Glutamatergic neuron (in vitro differentiated cells): ENCODE data around the gene WIPF1. TPM values are rescaled to one million over a fixed set of nuclear protein-coding genes. Genes with fewer than 3 reads are reported as not detected.

ENCODE experiments used
- DNase-seq: peaks from one replicate; pipeline ENCODE4 v3.0.0; 2022
- H3K27ac Mint-ChIP-seq: one replicate; pipeline ENCODE4 v1.8.0; 2020; ENCODE audit warnings: mild to moderate bottlenecking, mixed read lengths, inconsistent platforms; ENCODE audit not compliant: unreplicated experiment
- H3K27me3 Mint-ChIP-seq: one replicate; pipeline ENCODE4 v1.8.0; 2020; ENCODE audit warnings: mild to moderate bottlenecking, moderate library complexity, mixed read lengths, inconsistent platforms; ENCODE audit not compliant: unreplicated experiment
- H3K36me3 Mint-ChIP-seq: one replicate; pipeline ENCODE4 v1.8.0; 2020; ENCODE audit warnings: mild to moderate bottlenecking, mixed read lengths, inconsistent platforms; ENCODE audit not compliant: unreplicated experiment
- H3K4me1 Mint-ChIP-seq: one replicate; pipeline ENCODE4 v1.8.0; 2020; ENCODE audit warnings: mild to moderate bottlenecking, low read depth, mixed read lengths, inconsistent platforms; ENCODE audit not compliant: unreplicated experiment
- H3K4me3 Mint-ChIP-seq: one replicate; pipeline ENCODE4 v1.8.0; 2020; ENCODE audit warnings: mild to moderate bottlenecking, mixed read lengths, inconsistent platforms; ENCODE audit not compliant: unreplicated experiment
- H3K9me3 Mint-ChIP-seq: one replicate; pipeline ENCODE4 v1.8.0; 2020; ENCODE audit warnings: mild to moderate bottlenecking, moderate library complexity, mixed read lengths, inconsistent platforms; ENCODE audit not compliant: unreplicated experiment
- CTCF ChIP-seq: fragments of 200-600 bp; sonication (generic); IDR thresholded peaks from one replicate; pipeline ENCODE4 v1.5.0; 2021; ENCODE audit not compliant: partially characterized antibody, unreplicated experiment
- total RNA-seq: library from RNA; stranded (reverse); fragmentation: NEBNext Ultra II Directional; extraction: Animal tissue kit (Norgen Biotek cat#: 25700); gene quantifications from one replicate; pipeline ENCODE4 v1.2.1, GENCODE V29; 2021; ENCODE audit not compliant: unreplicated experiment

The WIPF1 gene
- total RNA-seq, 1 donor from 2014 or later = 15.5 TPM

- Mint-ChIP-seq H3K27me3 (no peaks in the 10 kb centered on the region), H3K4me3 (no peak overlapping the region), H3K4me1 (peaks cover 10% of the 10 kb centered on the region), H3K36me3 (no peaks in the 10 kb centered on the region), H3K27ac (peak overlapping the region; percentile 24), H3K9me3 (no peaks in the 10 kb centered on the region)
- no peak for TF ChIP-seq CTCF
- no peak for DNase-seq
These were observed 3.9 kb downstream of the WIPF1 start for GRCh38 chr2:174593574-174594203.

GRCh38 chr2:174593041-174593440 lies 4.6 kb downstream of the WIPF1 start:
- Mint-ChIP-seq H3K4me3 (no peak overlapping the region), H3K27me3 (no peaks in the 10 kb centered on the region), H3K9me3 (no peaks in the 10 kb centered on the region), H3K27ac (no peak overlapping the region), H3K36me3 (no peaks in the 10 kb centered on the region), H3K4me1 (peaks cover 10% of the 10 kb centered on the region)
- DNase-seq = no peak
- TF ChIP-seq CTCF = no peak

- no peaks in the 10 kb centered on the region for H3K27me3 Mint-ChIP-seq
- no peaks in the 10 kb centered on the region for H3K36me3 Mint-ChIP-seq
- H3K9me3 Mint-ChIP-seq = no peaks in the 10 kb centered on the region
- peaks cover 10% of the 10 kb centered on the region for H3K4me1 Mint-ChIP-seq
- DNase-seq = no peak
- H3K27ac Mint-ChIP-seq = no peak overlapping the region
- H3K4me3 Mint-ChIP-seq = no peak overlapping the region
- no peak for TF ChIP-seq CTCF
These were observed 5.9 kb downstream of the WIPF1 start for GRCh38 chr2:174591740-174592139.

GRCh38 chr2:174590928-174591648 lies 6.5 kb downstream of the WIPF1 start:
- Mint-ChIP-seq H3K36me3 (no peaks in the 10 kb centered on the region), H3K4me3 (no peak overlapping the region), H3K27ac (no peak overlapping the region), H3K27me3 (peaks cover 2% of the 10 kb centered on the region), H3K4me1 (peaks cover 10% of the 10 kb centered on the region), H3K9me3 (no peaks in the 10 kb centered on the region)
- no peak for TF ChIP-seq CTCF
- no peak for DNase-seq

GRCh38 chr2:174590346-174590745 lies 7.3 kb downstream of the WIPF1 start:
- Mint-ChIP-seq H3K27me3 (peaks cover 2% of the 10 kb centered on the region), H3K36me3 (no peaks in the 10 kb centered on the region), H3K27ac (no peak overlapping the region), H3K9me3 (no peaks in the 10 kb centered on the region), H3K4me3 (no peak overlapping the region), H3K4me1 (peaks cover 13% of the 10 kb centered on the region)
- DNase-seq = no peak
- no peak for TF ChIP-seq CTCF
